ENCODE data around the gene NKAP.
"Not testable (repeated sequence)": the region's sequence is repeated elsewhere in the genome, so short reads cannot be mapped to it uniquely, and the experiment has no call there.

The NKAP gene

DNA sequence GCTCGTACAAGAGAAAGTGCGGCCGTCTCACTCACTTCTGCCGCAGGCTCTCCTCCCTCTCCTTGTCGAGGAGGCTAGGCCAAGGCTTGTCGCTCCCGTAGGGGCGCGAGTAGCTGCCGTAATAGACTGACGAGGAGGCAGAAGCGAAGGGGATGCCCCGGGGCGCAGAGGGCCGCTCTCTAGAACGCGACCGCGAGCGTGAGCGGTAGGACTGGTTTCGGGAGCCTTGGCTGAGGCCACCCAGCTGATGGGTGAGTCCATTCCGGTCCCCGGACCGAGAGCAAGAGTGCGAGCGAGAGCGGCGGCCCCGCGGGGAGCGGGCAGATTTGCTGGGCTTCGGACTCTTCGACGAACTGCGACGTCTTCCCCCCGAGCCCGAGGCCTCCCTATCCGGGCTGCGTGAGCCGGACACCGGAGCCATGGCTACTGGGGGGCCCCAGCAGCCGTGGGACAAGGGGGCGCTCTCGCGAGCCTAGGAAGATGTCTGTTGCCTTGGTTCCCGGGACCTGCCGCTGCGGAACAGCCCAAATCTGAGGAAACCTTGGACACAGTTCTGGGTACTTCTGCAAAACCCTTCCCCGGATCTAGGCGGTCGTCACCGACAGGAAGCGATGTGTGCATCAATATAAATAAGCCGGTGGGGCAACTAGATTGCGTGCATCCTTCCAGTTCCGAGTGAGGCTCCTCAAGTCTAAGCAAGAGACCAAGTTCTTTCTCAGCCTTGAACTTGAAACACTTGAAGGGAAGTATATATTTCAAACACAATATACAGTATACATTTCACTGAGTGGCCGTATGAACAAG, at the start of gene NKAP:
NKAP (minus strand) TSS at position 567 of the 804 bp plus-strand sequence; CDS start at position 421, 146 bp downstream.
- DNase-seq (ENCODE audit: low read depth) = peak; percentile 93

DNA sequence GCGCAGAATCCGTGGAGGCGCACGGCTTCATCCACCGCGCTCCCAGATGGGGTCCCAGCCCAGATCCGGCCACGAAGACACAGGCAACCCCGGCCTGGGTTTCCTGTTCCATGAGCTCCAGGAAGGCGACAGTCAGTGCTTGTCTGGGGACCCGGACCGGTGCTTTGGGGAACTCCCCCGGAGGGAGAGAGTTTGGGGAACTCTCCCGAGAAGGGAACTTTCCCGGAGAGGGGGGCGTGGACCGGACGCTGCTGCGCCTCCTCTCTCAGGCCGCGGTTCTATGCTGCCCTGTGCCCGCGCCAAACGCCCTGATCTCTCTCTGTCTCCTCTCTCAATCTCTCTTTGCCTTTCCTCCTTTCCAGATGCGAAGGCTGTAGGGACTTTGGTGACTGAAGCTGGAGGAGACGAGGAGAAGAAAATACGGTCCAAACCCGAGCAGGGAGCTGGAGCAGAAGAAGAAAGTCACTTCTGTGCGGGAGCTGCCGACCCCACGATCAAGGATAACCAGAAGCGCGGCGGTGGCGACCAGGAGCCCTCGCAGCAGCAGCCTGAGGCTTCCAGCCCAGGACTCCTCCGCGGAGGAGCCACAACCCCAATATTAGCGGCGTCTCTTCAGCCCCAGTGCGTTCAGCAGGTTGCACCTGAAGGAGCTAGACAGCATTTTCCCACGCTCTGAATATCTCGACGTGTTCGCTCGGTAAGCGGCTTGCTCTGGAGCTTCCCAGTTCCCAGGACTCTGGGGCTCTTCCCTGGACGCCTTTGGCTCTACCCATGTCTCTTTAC, 47.6 kb upstream of the NKAP start:
- no peak for DNase-seq (ENCODE audit: low read depth)

DNA sequence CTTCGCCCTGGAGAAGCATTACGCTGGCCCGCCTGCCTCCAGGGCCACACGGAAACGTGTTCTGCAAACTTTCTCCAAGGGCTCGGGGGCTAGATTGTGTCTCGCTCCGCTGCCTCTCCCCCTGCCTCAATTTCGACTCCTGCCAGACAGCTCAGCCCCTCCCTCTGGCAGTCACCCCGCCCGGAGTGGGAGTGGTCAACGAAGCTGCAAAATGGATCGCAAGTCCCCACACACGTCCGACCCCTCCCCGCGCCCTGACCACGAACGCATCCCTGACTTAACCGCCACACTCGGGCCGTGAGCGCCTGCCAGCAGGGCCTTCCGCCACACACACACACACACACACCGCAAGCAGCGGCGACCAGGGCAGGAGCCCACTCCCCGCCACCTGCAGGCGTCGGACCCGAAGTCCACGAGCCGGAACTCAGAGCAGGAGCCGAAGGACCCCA, 47.0 kb upstream of the NKAP start:
- no peak for DNase-seq (ENCODE audit: low read depth)

DNA sequence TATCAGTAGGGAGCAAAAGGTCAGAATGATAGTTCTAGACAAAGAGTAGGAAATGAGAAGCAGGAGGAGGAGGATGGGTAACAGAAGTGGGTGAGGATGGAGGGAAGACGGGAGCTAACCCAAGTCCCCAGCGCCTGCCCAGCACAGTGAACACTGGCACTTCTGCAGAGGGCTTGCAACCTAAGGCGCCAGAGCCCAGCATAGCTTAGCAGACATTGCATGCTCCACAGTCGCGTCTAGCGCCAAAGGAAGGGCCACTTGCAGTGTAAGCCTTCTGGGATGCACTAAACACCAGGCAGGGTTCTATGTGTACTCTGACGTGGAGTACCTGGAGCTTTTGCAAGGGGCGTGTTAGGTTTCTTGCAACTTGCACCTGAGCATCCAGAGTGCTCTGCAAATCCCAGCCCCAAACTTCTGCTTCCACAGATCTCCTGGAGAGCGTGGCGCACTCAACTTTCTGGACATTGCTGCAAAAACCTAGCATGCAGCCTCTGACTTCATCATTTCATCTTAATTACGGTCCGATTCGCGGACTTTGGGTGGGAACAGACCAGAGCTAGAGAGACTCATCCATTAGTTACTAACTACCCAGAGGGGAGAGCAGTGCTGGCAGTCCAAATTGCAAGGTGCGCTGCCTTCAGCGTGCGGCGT, 46.5 kb upstream of the NKAP start:
- no peak for DNase-seq (ENCODE audit: low read depth)

DNA sequence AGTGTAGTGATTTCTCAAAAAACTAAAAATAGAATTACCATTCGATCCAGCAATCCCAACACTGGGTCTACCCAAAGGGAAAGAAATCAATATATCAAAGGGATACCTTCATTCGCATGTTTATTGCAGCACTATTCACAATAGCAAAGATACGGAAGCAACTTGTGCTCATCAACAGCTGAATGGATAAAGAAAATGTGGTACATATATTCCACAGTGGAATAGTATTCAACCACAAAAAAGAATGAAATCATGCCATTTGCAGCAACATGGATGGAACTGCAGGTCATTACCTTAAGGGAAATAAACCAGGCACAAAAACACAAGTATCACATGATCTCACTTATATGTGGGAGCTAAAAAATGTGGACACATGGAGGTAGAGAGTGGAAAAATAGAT, 42.7 kb upstream of the NKAP start:
- DNase-seq (ENCODE audit: low read depth) = no peak

DNA sequence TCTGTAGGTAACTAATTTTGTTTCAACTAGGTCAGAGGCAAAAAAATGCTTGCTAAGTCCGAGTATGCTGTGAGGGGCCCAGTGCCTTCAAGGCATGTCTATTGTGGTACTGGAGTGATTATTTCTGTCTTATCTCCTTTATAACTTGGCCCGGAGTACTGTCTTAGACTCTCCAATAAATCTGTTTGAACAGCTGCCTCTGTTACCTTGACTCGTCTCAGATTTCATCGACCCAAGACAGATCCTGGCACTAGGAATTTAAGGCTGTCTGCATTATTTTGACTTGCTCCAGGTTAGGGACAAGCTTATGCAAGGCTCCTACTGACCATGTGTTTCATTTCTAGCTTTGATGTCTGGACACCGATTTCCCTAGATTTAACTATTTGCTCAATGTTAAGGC, 41.1 kb upstream of the NKAP start:
- no peak for DNase-seq (ENCODE audit: low read depth)

DNA sequence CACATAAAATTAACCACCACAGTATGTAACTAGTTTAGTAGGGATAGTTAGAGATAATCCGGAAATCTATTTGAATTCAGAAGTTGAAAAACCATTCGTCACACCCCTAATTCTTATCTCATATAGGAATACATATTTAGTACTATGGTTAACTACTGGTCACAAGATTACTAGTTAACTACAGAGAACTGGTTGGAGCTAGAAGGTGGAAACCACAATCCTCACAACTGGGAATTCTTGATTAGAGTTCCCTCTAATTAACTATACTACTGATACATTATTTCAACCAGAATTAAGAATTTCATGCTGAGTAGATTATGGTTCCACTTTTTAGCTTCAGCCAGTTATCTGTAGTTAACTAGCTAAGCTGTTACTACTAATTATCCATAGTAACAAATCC, 39.9 kb upstream of the NKAP start:
- DNase-seq (ENCODE audit: low read depth) = no peak

DNA sequence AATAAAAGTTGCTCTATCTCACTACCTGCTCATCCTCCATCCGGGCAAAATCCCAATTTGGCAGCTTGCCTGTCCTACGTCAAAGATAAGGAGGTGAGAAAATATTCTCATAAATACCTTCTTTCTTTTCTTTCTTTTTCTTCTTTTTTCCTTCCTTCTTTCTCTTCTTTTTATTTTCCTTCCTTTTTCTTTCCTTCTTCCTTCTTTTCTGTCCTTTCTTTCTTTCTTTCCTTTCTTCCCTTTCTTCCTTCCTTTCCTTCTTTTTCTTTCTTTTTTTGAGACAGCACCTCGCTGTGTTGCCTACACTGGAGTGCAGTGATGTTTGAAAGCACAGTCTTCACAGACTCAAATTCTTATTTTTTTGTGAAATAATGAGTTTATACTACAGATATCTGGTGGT, 38.6 kb upstream of the NKAP start:
- DNase-seq (ENCODE audit: low read depth) = no peak

DNA sequence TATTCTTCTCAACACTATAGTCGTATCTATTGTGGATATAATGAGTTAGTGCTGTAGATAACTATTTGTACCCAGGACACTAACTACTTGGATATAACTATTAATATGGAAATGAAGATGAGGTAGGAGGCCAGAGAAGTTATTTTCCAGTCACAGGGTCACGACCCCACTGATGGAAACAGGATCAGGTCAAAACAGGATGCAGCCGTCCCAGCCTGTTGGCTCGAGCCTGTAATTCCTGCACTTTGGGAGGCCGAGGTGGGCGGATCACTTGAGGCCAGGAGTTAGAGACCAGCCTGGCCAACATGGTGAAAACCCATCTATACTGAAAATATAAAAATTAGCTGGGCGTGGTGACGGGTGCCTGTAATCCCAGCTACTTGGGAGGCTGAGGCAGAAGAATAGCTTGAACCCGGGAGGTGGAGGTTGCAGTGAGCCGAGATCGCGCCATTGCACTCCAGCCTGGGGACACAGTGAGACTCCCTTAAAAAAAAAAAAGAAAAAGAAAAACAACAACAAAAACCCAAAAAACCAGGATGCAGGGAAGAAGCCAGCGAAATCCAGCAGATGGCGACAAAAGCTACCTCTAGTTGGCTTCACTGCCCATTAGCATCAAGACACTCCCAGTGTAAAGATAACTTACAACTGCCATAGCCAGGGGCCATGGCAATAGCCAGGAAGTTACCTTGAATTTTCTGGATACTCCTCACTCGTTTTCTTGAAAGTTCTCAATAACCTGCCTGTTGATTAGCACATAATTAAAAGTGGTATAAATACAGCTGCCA, 37.9 kb upstream of the NKAP start:
- peak; percentile 46 for DNase-seq (ENCODE audit: low read depth)

DNA sequence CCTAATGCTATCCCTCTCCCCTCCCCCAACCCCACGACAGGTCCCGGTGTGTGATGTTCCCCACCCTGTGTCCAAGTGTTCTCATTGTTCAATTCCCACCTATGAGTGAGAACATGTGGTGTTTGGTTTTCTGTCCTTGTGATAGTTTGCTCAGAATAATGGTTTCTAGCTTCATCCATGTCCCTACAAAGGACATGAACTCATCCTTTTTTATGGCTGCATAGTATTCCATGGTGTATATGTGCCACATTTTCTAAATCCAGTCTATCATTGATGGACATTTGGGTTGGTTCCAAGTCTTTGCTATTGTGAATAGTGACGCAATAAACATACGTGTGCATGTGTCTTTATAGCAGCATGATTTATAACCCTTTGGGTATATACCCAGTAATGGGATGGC, 33.6 kb upstream of the NKAP start:
- not testable (repeated sequence) for DNase-seq (ENCODE audit: low read depth)

DNA sequence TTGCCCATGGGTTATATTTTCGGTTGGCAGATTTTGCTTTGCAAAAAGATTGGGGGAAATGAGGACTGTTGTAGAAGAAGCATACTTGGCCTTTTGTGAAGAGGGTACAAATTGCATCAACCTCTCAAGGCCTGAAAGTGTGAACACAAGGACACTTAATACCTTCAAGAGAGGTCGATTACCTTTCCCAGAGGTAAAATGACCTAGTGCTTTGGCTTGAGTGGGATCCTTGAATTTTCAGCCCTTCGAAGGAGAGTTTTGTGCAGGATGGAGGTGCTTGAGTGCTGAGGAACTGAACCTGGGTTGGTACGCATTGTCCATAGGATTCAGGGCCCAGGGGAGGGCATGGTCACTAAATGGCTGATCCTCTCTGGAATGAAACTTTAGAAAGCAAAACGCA, 27.6 kb upstream of the NKAP start:
- no peak for DNase-seq (ENCODE audit: low read depth)

DNA sequence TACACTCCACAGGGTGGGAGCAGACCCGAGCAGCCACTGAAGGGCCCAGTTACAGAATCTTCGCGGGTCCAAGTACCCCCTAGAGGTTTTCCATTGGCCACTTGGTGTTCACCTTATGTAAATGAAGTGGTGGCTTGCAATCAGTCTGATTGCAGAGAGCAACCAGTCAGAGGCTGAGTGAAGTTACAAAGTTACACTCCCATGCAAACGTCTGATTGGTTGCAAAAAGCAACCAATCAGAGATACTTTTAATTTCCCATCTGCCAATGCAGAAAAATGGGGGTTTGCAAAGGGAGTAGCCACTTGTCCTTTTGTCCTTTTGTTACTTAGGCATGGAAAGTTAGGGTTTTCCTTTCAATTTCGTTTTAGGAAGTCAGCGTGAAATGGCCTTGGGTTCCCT, 27.0 kb upstream of the NKAP start:
- no peak for DNase-seq (ENCODE audit: low read depth)

DNA sequence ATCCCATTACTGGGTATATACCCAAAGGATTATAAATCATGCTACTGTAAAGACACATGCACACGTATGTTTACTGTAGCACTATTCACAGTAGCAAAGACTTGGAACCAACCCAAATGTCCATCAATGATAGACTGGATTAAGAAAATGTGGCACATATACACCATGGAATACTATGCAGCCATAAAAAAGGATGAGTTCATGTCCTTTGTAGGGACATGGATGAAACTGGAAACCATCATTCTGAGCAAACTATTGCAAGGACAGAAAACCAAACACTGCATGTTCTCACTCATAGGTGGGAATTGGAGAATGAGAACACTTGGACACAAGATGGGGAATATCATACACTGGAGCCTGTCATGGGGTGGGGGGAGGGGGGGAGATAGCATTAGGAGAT, 23.3 kb upstream of the NKAP start:
- DNase-seq (ENCODE audit: low read depth) = not testable (repeated sequence)

DNA sequence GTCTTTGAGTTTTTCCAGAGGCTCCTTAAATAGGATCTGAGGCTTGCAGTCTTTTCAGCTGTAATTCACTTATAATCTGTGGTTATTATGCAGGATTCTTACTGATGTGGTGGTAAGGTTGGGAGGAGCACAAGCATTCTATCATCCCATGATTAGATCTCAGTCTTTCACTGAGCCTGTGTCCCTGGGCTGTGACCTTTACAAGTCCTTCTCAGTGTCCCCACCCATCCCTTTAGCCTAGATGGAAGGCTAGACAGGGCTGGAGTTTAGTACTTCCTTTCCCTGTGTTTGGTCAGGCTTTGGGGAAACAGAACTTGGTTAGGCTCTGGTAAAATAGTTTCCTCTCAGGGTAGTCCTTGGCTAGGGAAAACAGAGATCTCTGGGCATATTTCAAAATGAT, 17.1 kb upstream of the NKAP start:
- DNase-seq (ENCODE audit: low read depth) = no peak

DNA sequence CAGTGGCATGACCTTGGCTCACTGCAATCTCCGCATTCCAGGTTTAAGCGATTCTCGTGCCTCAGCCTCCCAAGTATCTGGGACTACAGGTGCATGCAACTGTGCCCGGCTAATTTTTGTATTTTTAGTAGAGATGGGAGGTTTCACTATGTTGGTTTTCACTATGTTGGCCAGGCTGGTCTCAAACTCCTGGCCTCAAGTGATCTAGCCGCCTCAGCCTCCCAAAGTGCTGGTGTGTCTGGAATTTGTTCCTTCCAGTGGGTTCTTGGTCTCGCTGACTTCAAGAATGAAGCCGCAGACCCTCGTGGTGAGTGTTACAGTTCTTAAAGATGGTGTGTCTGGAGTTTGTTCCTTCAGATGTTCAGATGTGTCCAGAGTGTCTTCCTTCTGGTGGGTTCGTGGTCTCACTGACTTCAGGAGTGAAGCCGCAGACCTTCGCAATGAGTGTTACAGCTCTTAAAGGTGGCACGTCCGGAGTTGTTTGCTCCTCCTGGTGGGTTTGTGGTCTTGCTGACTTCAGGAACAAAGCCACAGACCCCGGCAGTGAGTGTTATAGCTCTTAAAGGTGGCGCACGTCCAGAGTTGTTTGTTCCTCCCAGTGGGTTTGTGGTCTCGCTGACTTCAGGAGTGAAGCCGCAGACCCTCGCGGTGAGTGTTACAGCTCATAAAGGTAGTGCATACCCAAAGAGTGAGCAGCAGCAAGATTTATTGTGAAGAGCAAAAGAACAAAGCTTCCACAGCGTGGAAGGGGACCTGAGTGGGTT, 12.4 kb upstream of the NKAP start:
- not testable (repeated sequence) for DNase-seq (ENCODE audit: low read depth)

DNA sequence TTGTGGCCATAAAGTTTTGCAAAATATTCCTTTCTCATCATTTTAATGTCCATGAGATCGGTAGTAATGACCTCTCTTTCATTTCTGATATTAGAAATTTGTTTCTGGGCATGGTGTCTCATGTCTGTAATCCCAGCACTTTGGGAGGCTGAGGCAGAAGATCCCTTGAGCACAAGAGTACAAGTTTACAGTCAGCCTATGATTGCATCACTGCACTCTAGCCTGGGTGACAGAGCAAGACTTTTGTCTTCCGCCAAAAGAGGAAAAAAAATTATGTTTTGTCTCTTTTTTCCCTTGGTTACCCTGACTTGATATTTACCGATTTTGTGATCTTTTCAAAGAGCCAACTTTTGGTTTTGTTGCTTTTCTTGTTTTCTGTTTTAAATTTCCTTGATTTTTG, 10.8 kb upstream of the NKAP start:
- no peak for DNase-seq (ENCODE audit: low read depth)

DNA sequence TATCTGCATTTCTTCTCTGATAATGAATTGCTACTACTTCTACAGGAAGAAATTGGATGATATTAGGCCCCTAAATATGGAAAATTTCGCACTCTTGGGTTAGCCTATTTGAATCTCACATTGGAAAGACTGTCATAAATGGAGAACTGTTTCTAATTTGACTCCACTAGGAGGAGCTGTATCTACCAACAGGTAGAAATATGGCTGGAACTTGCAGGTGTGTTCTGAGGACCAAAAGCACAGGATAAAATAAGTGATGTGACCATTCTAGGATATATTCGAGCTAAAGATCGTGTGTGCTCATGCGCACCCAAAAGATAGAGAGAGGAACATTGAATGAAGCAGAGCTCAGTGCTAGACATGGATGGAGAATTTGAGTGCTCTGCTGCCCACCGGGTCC, 4.8 kb upstream of the NKAP start:
- DNase-seq (ENCODE audit: low read depth) = no peak

DNA sequence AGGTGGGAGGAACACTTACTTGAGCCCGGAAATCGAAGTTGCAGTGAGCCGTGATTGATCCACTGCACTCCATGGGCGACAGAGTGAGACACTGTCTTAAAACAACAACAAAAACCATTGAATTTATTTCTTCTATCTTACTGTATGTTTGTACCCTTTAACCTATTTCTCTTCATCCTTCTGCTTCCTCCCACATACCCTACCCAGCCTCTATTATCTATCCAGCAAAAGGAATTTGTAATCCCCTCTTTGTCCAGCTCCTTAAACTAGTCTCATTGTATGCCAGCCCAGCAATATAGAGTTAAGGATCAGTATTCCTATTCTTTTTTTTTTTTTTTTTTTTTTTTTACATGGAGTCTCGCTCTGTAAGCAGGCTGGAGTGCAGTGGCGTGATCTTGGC, 1.9 kb upstream of the NKAP start:
- no peak for DNase-seq (ENCODE audit: low read depth)

DNA sequence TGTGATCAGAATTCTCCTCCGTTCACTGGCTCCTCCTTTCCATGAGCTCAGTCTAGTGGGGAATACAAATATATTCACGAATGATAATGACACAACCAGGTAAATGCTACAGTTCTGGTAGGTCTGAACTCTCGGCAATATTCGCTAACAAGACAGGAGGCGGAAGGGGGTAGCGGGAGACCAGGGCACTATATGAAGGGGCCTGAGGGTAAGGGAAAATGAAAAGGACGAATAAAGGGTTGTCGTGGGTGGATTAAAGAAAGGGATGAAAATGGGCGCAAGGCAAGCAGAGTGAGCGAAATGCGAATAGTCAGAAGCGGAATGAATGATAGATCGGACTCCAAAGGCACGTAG, 743 bp downstream of the NKAP start:
- peak; percentile 25 for DNase-seq (ENCODE audit: low read depth)

DNA sequence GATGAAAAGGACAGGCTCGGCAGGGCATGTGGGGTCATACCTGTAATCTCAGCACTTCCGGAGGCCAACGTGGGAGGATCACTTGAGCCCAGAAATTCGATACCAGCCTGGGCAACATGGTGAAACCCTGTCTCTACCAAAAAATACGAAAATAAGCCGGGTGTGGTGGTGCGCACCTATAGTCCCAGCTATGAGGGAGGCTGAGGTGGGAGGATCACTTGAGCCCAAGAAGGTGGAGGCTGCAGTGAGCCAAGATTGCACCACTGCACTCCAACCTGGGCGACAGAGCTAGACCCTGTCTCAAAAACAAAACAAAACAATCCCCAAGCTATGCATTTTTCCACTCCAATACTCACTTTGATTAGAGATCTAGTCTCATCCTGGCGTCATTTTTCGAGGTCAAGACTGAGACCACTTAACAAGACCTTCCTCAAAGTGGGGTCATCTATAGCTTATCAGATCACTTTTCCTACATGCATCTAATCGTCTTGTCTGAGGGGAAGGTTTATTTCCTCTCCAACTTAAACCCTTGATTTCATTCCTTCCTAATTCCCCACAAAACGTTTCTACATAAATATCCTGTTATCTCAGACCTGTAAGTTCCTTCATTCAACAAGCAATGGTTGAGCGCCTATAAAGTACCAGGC, 1.3 kb downstream of the NKAP start:
- no peak for DNase-seq (ENCODE audit: low read depth)

DNA sequence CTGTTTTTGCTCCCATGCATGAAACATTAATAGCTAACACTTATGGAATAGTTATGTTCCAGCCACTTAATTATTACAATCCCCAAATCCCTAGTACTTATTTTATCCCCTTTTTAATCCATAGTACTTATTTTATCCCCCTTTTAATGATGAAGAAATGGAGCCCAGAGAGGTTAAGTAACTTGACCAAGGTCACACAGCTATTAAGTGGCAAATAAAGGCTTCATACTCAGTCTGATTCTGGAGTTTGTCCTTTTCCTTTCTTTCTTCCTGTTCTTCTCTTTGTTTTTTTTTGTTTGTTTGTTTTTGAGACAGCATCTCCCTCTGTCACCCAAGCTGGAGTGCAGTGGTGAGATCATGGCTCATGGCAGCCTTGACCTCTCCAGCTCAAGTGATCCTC, 2.2 kb downstream of the NKAP start:
- no peak for DNase-seq (ENCODE audit: low read depth)

Measured in ELR (cell line).